AML-193 (cell line): ENCODE results near the gene TMEM114.
"Not testable (repeated sequence)": the region's sequence is repeated elsewhere in the genome, so short reads cannot be mapped to it uniquely, and the experiment has no call there.

Experiments used
- DNase-seq, 2 experiments: peaks; one replicate each; lab custom pipeline; 2025; lab: John Stamatoyannopoulos, UW

TMEM114 gene

GRCh38 chr16:8572919-8573724 lies 17.2 kb downstream of the TMEM114 start:
- peak; percentile 30 to 39 for DNase-seq

- DNase-seq: no peak
Measured at GRCh38 chr16:8572063-8572918, 18.0 kb downstream of the TMEM114 start.

- DNase-seq: peak; percentile 11 to 14
Measured at GRCh38 chr16:8571061-8571596, 19.2 kb downstream of the TMEM114 start.

- not testable (repeated sequence) for DNase-seq
Measured at GRCh38 chr16:8570393-8570792, 19.9 kb downstream of the TMEM114 start.

- DNase-seq: no peak
Measured at GRCh38 chr16:8569650-8570346, 20.5 kb downstream of the TMEM114 start.

GRCh38 chr16:8568231-8568617 lies 22.1 kb downstream of the TMEM114 start:
- no peak for DNase-seq

- DNase-seq: peak; percentile 87 to 89
Measured at GRCh38 chr16:8567355-8568230, 22.7 kb downstream of the TMEM114 start.

GRCh38 chr16:8565498-8565897 lies 24.8 kb downstream of the TMEM114 start:
- DNase-seq: no peak

GRCh38 chr16:8564934-8565345 lies 25.4 kb downstream of the TMEM114 start:
- DNase-seq: no peak

GRCh38 chr16:8563944-8564540 lies 26.3 kb downstream of the TMEM114 start:
- DNase-seq: not testable (repeated sequence)

- no peak for DNase-seq
Measured at GRCh38 chr16:8561496-8561895, 28.8 kb downstream of the TMEM114 start.

- DNase-seq: no peak
Measured at GRCh38 chr16:8555400-8555799, 34.9 kb downstream of the TMEM114 start.

- no peak for DNase-seq
Measured at GRCh38 chr16:8554881-8555280, 35.4 kb downstream of the TMEM114 start.

- DNase-seq: no peak
Measured at GRCh38 chr16:8554022-8554421, 36.3 kb downstream of the TMEM114 start.

- no peak for DNase-seq
Measured at GRCh38 chr16:8552487-8553221, 37.7 kb downstream of the TMEM114 start.

GRCh38 chr16:8551388-8552332 lies 38.7 kb downstream of the TMEM114 start:
- DNase-seq: no peak

- DNase-seq: no peak
Measured at GRCh38 chr16:8550728-8551387, 39.5 kb downstream of the TMEM114 start.

GRCh38 chr16:8549843-8550412 lies 40.4 kb downstream of the TMEM114 start:
- no peak for DNase-seq
